H1 (cell line): ENCODE data around the gene PRR35. TPM values are rescaled to one million over a fixed set of nuclear protein-coding genes. Genes with fewer than 3 reads are reported as not detected.

Experiments
- CTCF ChIA-PET: fragments of 300-600 bp; sonication (Branson Sonifier 250); formaldehyde crosslinking; loops from one replicate; lab custom pipeline; 2021; ENCODE audit not compliant: partially characterized antibody; lab: Charles Lee
- POLR2A ChIA-PET: fragments of 300-600 bp; sonication (Branson Sonifier 250); formaldehyde crosslinking; loops from one replicate; lab custom pipeline; 2021; ENCODE audit warnings: inconsistent platforms; ENCODE audit not compliant: partially characterized antibody; lab: Charles Lee
- DNase-seq, 2 experiments: peaks; one replicate each; pipeline versions ENCODE4 v3.0.0 to v3.0.0-alpha.2; 2010 to 2022; ENCODE audit warnings: low spot score in 2 of 2, low read depth in 1 of 2, mixed read lengths in 1 of 2
- FAIRE-seq: peaks from 2 replicates; lab custom pipeline; 2011; peaks lifted over from hg19 to GRCh38; lab: Jason Lieb, UNC
- H2AFZ ChIP-seq: 2 replicates; pipeline ENCODE4 v1.8.1; 2012; ENCODE audit warnings: low read length, inconsistent platforms
- H2AK5ac ChIP-seq: 2 replicates; pipeline ENCODE4 v1.6.1; 2013; ENCODE audit warnings: low read depth, low read length
- H2BK120ac ChIP-seq: replicated peaks from 2 replicates; pipeline ENCODE3; 2013; ENCODE audit warnings: low read depth, low read length, inconsistent platforms
- H2BK12ac ChIP-seq: 2 replicates; pipeline ENCODE4 v1.6.1; 2013; ENCODE audit warnings: low read depth, low read length
- H2BK15ac ChIP-seq: 2 replicates; pipeline ENCODE4 v1.6.1; 2013; ENCODE audit warnings: low read length
- H2BK20ac ChIP-seq: 2 replicates; pipeline ENCODE4 v1.6.1; 2013; ENCODE audit warnings: low read length
- H2BK5ac ChIP-seq: 2 replicates; pipeline ENCODE4 v1.6.1; 2013; ENCODE audit warnings: low read depth, low read length
- H3K14ac ChIP-seq: 2 replicates; pipeline ENCODE4 v1.6.1; 2013; ENCODE audit warnings: inconsistent platforms; ENCODE audit not compliant: insufficient read length
- H3K18ac ChIP-seq: 2 replicates; pipeline ENCODE4 v1.6.1; 2013; ENCODE audit warnings: low read length; ENCODE audit errors: extremely low read depth
- H3K23ac ChIP-seq: 2 replicates; pipeline ENCODE4 v1.6.1; 2013; ENCODE audit warnings: inconsistent platforms; ENCODE audit not compliant: insufficient read length
- H3K23me2 ChIP-seq: 2 replicates; pipeline ENCODE4 v1.6.1; 2013; ENCODE audit warnings: low read depth, low read length
- H3K27ac ChIP-seq: 2 replicates; pipeline ENCODE4 v1.6.1; 2011; ENCODE audit warnings: low read depth, low read length, inconsistent platforms
- H3K27me3 ChIP-seq, 4 experiments: replicated peaks in 1 of 4; 1 replicate in 1 of 4; 2 replicates in 3 of 4; pipeline versions ENCODE4 v1.6.1 to v1.8.1; 2011 to 2013; ENCODE audit warnings: low read length in 3 of 4, mild to moderate bottlenecking in 3 of 4, inconsistent platforms in 2 of 4, mixed read lengths in 2 of 4, moderate library complexity in 1 of 4; ENCODE audit not compliant: control insufficient read depth in 3 of 4, insufficient read depth in 3 of 4; ENCODE audit errors: extremely low read depth in 1 of 4
- H3K36me3 ChIP-seq, 4 experiments: 2 replicates each; pipeline versions ENCODE4 v1.6.1 to v1.8.1; 2011 to 2013; ENCODE audit warnings: mild to moderate bottlenecking in 4 of 4, low read length in 3 of 4, moderate library complexity in 2 of 4, control low read depth in 1 of 4, inconsistent platforms in 1 of 4; ENCODE audit not compliant: insufficient read depth in 4 of 4, control insufficient read depth in 2 of 4
- H3K4ac ChIP-seq: replicated peaks from 2 replicates; pipeline ENCODE3; 2013; ENCODE audit warnings: low read length, low read depth, mixed read lengths, inconsistent platforms; ENCODE audit not compliant: insufficient read length
- H3K4me1 ChIP-seq, 4 experiments: replicated peaks in 1 of 4; 1 replicate in 1 of 4; 2 replicates in 3 of 4; pipeline versions ENCODE4 v1.6.1 to v1.8.1; 2011 to 2013; ENCODE audit warnings: low read length in 3 of 4, inconsistent platforms in 2 of 4, mixed read lengths in 1 of 4; ENCODE audit not compliant: insufficient read depth in 4 of 4, control insufficient read depth in 3 of 4
- H3K4me2 ChIP-seq, 2 experiments: 2 replicates each; pipeline versions ENCODE4 v1.6.1 to v1.8.1; 2011 to 2013; ENCODE audit warnings: low read depth in 2 of 2, low read length in 2 of 2, control low read depth in 1 of 2, inconsistent platforms in 1 of 2, mild to moderate bottlenecking in 1 of 2; ENCODE audit not compliant: insufficient read depth in 1 of 2
- H3K4me3 ChIP-seq, 4 experiments: fragments of 200-600, 300-600 bp in 1 of 4; sonication (generic), shearing (Covaris generic), sonication (Bioruptor Twin) in 1 of 4; 2 replicates each; pipeline versions ENCODE4 v1.5.1 to v1.8.1; 2011 to 2016; ENCODE audit warnings: low read length in 4 of 4, low read depth in 3 of 4, control low read depth in 2 of 4, inconsistent platforms in 2 of 4, mild to moderate bottlenecking in 2 of 4, mixed read lengths in 1 of 4, moderate library complexity in 1 of 4; ENCODE audit not compliant: insufficient read depth in 2 of 4; ENCODE audit errors: extremely low read depth in 1 of 4
- H3K56ac ChIP-seq: replicated peaks from 2 replicates; pipeline ENCODE3; 2013; ENCODE audit warnings: low read depth, mild to moderate bottlenecking, mixed read lengths, low read length, inconsistent platforms; ENCODE audit not compliant: insufficient read length
- H3K79me1 ChIP-seq: 2 replicates; pipeline ENCODE4 v1.6.1; 2013; ENCODE audit warnings: low read depth, low read length, control low read depth
- H3K79me2 ChIP-seq, 2 experiments: 2 replicates each; pipeline versions ENCODE4 v1.6.1 to v1.8.1; 2012 to 2013; ENCODE audit warnings: low read length in 2 of 2, mild to moderate bottlenecking in 2 of 2, inconsistent platforms in 1 of 2; ENCODE audit not compliant: insufficient read depth in 2 of 2, control insufficient read depth in 1 of 2
- H3K9ac ChIP-seq, 4 experiments: replicated peaks in 1 of 4; 1 replicate in 1 of 4; 2 replicates in 3 of 4; pipeline versions ENCODE4 v1.6.1 to v1.8.1; 2011 to 2013; ENCODE audit warnings: low read depth in 3 of 4, low read length in 3 of 4, control low read depth in 2 of 4, mild to moderate bottlenecking in 2 of 4, moderate library complexity in 2 of 4, inconsistent platforms in 1 of 4; ENCODE audit errors: extremely low read depth in 1 of 4
- H3K9me3 ChIP-seq, 2 experiments: 2 replicates each; pipeline versions ENCODE4 v1.6.1 to v1.8.1; 2012 to 2013; ENCODE audit warnings: mild to moderate bottlenecking in 2 of 2, moderate library complexity in 2 of 2, control low read depth in 1 of 2, inconsistent platforms in 1 of 2, low read depth in 1 of 2, low read length in 1 of 2, mixed read lengths in 1 of 2; ENCODE audit not compliant: insufficient read depth in 2 of 2
- H4K20me1 ChIP-seq, 2 experiments: replicated peaks in 1 of 2; 2 replicates each; pipeline versions ENCODE3 to v1.8.1; 2011 to 2013; ENCODE audit warnings: inconsistent platforms in 2 of 2, low read length in 2 of 2, mild to moderate bottlenecking in 1 of 2; ENCODE audit not compliant: insufficient read depth in 2 of 2, control insufficient read depth in 1 of 2
- H4K5ac ChIP-seq: 2 replicates; pipeline ENCODE4 v1.6.1; 2013; ENCODE audit warnings: low read length, low read depth, mixed read lengths, inconsistent platforms; ENCODE audit not compliant: insufficient read length
- H4K8ac ChIP-seq: 2 replicates; pipeline ENCODE4 v1.8.0; 2013; ENCODE audit warnings: mild to moderate bottlenecking, moderate library complexity, low read length, inconsistent platforms; ENCODE audit not compliant: insufficient read depth; ENCODE audit errors: extremely low read depth
- H4K91ac ChIP-seq: replicated peaks from 2 replicates; pipeline ENCODE3; 2013; ENCODE audit warnings: low read length, mixed read lengths, inconsistent platforms; ENCODE audit not compliant: insufficient read length
- ATF2 ChIP-seq: IDR thresholded peaks from 2 replicates; pipeline ENCODE4 v1.6.1; 2012; ENCODE audit warnings: low read length, inconsistent platforms
- CBX5 ChIP-seq: fragments of 300-800, 300-1000 bp; sonication (generic); IDR thresholded peaks from 2 replicates; pipeline ENCODE4 v1.7.1; 2016; ENCODE audit warnings: antibody characterized with exemption, low read length, low read depth
- KDM4A ChIP-seq: IDR thresholded peaks from one replicate; pipeline ENCODE4 v1.7.1; 2012; ENCODE audit warnings: low read depth, mild to moderate bottlenecking, moderate library complexity, low read length, inconsistent platforms; ENCODE audit not compliant: severe bottlenecking
- SP1 ChIP-seq: IDR thresholded peaks from 2 replicates; pipeline ENCODE4 v1.6.1; 2011; ENCODE audit warnings: low read depth, low read length
- SP2 ChIP-seq: IDR thresholded peaks from 2 replicates; pipeline ENCODE4 v1.6.1; 2012; ENCODE audit warnings: mild to moderate bottlenecking, low read length, inconsistent platforms
- TCF12 ChIP-seq: IDR thresholded peaks from 2 replicates; pipeline ENCODE4 v1.6.1; 2011; ENCODE audit warnings: low read depth, mild to moderate bottlenecking, low read length
- USF2 ChIP-seq: IDR thresholded peaks from 2 replicates; pipeline ENCODE4 v1.6.1; 2011; ENCODE audit warnings: low read length, improper control_type of control experiment
- YY1 ChIP-seq: IDR thresholded peaks from 2 replicates; pipeline ENCODE4 v1.6.1; 2011; ENCODE audit warnings: low read depth, mild to moderate bottlenecking, low read length
- WGBS, 2 experiments: shearing (Covaris generic) in 1 of 2; methylation state at CpG; one replicate each; pipeline versions ENCODE4 v1.1.6 to v1.1.7; 2013 to 2015; ENCODE audit warnings: low lambda C conversion rate in 2 of 2, mixed read lengths in 2 of 2, inconsistent platforms in 1 of 2, low coverage in 1 of 2, missing lambda C conversion rate in 1 of 2; ENCODE audit not compliant: insufficient replicate concordance in 2 of 2, insufficient coverage in 1 of 2, insufficient read length in 1 of 2; ENCODE audit errors: extremely low coverage in 1 of 2, missing lambda C conversion rate in 1 of 2; 5-methylcytosine and 5-hydroxymethylcytosine counted together
- polyA plus RNA-seq, 7 experiments: library from polyadenylated mRNA; depleted of rRNA in 3 of 7; stranded (reverse) in 5 of 7; unstranded in 2 of 7; fragments of >200 nt in 5 of 7; fragments of 200-250 nt in 2 of 7; gene quantifications; 1 replicate in 5 of 7; 2 replicates in 1 of 7; 4 replicates in 1 of 7; pipeline versions ENCODE4 v1.2.1 to v1.2.3, GENCODE V29; 2011 to 2013; ENCODE audit warnings: missing spikeins in 2 of 7, mixed read lengths in 2 of 7
- total RNA-seq: library from RNA; stranded (reverse); fragmentation: NEBNext Ultra II Directional; extraction: Animal tissue kit (Norgen Biotek cat#: 25700); gene quantifications from 2 replicates; pipeline ENCODE4 v1.2.1, GENCODE V29; 2021

Gene PRR35
- total and polyA plus RNA-seq, 2 of the 8 experiments (the other 6 are each of a cell fraction or from before 2014, with no cell fraction given): 0.38 to 0.50 TPM

- H3K9me3 ChIP-seq: no peaks in the 10 kb centered on the region
- peak overlapping the region; percentile 95; the same call in 1 of the 2 replicates for H2BK12ac ChIP-seq
- H4K91ac ChIP-seq: peak overlapping the region; percentile 81
- no peak overlapping the region for H3K4me3 ChIP-seq
- peak overlapping the region; percentile 78 for H3K4ac ChIP-seq
- DNase-seq: no peak
- WGBS, 2 experiments: 88% methylated on average over 43 of the region's 43 CpGs; no CpG with 5 or more reads in 1 of the 2 experiments
- H4K20me1 ChIP-seq: peaks cover 0 to 3% of the 10 kb centered on the region in 2 experiments
- no peak overlapping the region for H3K27ac ChIP-seq
- no peaks in the 10 kb centered on the region; a peak in 1 of 8 replicates for H3K36me3 ChIP-seq
- no peak overlapping the region for H2BK120ac ChIP-seq
- H3K23me2 ChIP-seq: peaks cover 9% of the 10 kb centered on the region
- no peaks in the 10 kb centered on the region; the same call in 1 of the 2 replicates for H3K79me1 ChIP-seq
- peaks cover 22 to 40% (median 32%) of the 10 kb centered on the region in 4 experiments; a peak in 6 of 7 replicates for H3K27me3 ChIP-seq
- ChIA-PET POLR2A (interaction anchor here (1.5 kb wide), 1 partner anchor 23 kb away, joined by 3 read pairs; no protein-coding TSS in a partner anchor), CTCF (interaction anchor here (0.7 to 1.4 kb wide), 4 partner anchors 23 to 170 kb away, joined by 3 read pairs; no protein-coding TSS in a partner anchor)
- no peak overlapping the region for H3K4me2 ChIP-seq
- no peak overlapping the region; a peak in 1 of 7 replicates for H3K9ac ChIP-seq
- H3K4me1 ChIP-seq: peaks cover 0 to 27% (median 13%) of the 10 kb centered on the region in 4 experiments; a peak in 4 of 7 replicates
- no peak overlapping the region for H3K18ac ChIP-seq
- no peaks in the 10 kb centered on the region for H3K79me2 ChIP-seq
- peak overlapping the region; percentile 98 for H2BK15ac ChIP-seq
- no peak overlapping the region for H3K14ac ChIP-seq
- 0 out of 2 replicates have a peak overlapping the region, but pooled peaks have one; percentile 30 for H2BK5ac ChIP-seq
- H4K8ac ChIP-seq: 0 out of 2 replicates have a peak overlapping the region, but pooled peaks have one; percentile 14
- peak overlapping the region; percentile 100 for H2AK5ac ChIP-seq
- H3K56ac ChIP-seq: no peak overlapping the region
- no peak overlapping the region for H4K5ac ChIP-seq
- no peak overlapping the region for H2BK20ac ChIP-seq
- no peak overlapping the region for H3K23ac ChIP-seq
- H2AFZ ChIP-seq: no peak overlapping the region
- FAIRE-seq: no peak
- no peak for TF ChIP-seq CBX5
- TF ChIP-seq ATF2: no peak
- TF ChIP-seq USF2: no peak
- TF ChIP-seq YY1: no peak
- TF ChIP-seq SP2: no peak
- TF ChIP-seq SP1: no peak
- no peak for TF ChIP-seq TCF12
- no peak for TF ChIP-seq KDM4A
These were observed 2.1 kb downstream of the PRR35 start for GRCh38 chr16:561957-562938.
